ENCODE data around the gene KLHDC7B.

- no peak for TF ChIP-seq GATA2 (IDR thresholded peaks at IDR 0.05; ENCODE audit: low read depth, low read length)
- no peak for TF ChIP-seq GATA3 (IDR thresholded peaks at IDR 0.05; ENCODE audit: low read depth, low read length)
Measured at GRCh38 chr22:50576070-50576469, 30.4 kb downstream of the KLHDC7B start.
